Measurements from ENCODE around the gene BRD1.
A peak's percentile ranks its signal among the peaks of the same experiment; 100 is the strongest.

BRD1 gene

DNA sequence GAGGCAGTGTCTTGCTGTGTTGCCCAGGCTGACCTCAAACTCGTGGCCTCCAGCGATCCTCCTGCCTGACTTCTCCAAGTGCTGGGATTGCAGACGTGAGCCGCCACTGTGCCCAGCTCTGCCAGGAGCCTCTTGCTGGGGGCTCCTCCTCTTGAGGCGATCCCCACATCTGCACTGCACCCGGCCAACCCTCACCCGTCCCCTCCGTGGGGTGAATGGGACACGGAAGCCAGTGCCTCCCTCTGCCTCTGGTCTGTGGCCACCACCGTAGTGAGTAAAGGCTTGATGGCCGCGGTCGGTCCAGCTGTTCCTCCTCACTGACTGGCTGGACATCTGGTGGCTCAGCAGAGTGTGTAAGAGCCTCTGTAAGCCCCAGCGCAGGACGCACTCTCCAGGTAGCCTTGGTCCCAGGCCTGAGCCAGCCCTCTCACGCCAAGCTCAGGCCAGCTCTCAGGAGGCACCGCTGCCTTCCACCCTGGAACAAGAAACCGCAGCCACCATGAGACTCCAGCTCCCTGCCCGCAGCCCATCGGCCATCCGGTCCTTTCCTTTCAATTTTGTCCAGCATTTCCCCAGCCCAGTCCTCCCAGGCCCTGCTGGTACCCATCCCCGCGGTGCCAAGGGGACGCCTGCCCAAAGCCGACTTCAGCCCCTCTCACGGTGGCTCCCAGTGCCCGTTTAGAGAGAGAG is 100.3 kb downstream of the BRD1 start:
- DNase-seq (ENCODE audit: low read depth): no peak

- no peak for DNase-seq (ENCODE audit: low read depth)
Observed at GRCh38 chr22:49726701-49727101, 101.0 kb downstream of the BRD1 start.

GRCh38 chr22:49726022-49726681 is 101.5 kb downstream of the BRD1 start:
- no peak for DNase-seq (ENCODE audit: low read depth)

DNA sequence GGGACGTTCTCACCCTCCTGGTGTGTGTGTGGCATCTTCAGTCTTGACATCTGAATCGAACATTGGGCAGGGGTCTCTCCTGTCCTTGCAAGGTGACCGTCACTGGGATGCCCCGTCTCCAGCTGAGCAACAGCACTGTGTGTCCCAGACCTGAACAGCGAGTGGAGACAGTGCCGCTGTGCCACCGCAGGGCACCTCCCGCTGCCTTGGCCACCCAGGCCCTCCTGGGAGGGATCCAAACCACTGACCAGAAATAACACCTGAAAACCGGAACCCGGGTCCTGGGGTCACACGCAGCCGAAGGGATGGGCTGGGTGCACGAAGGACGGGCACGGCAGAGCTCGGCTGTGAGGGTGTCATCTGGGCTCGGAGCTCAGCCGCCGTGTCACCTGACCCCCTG is 102.2 kb downstream of the BRD1 start:
- DNase-seq (ENCODE audit: low read depth): no peak

GRCh38 chr22:49724893-49725489 is 102.7 kb downstream of the BRD1 start:
- peak; percentile 50 for DNase-seq (ENCODE audit: low read depth)

GRCh38 chr22:49724030-49724892 is 103.4 kb downstream of the BRD1 start:
- no peak for DNase-seq (ENCODE audit: low read depth)

- no peak for DNase-seq (ENCODE audit: low read depth)
Observed at GRCh38 chr22:49723478-49724029, 104.1 kb downstream of the BRD1 start.
